HG03469 (cell line): Measurements from ENCODE around the gene CLTRN.

ENCODE experiments used
- ATAC-seq: cut with Tn5 transposase; IDR thresholded peaks from one replicate; pipeline ENCODE4 v1.9.1; 2021; ENCODE audit warnings: mild to moderate bottlenecking, moderate library complexity, moderate number of reproducible peaks; ENCODE audit not compliant: unreplicated experiment

Gene CLTRN

GRCh38 chrX:15579778-15580747 lies 84.5 kb downstream of the CLTRN start:
- ATAC-seq = no peak
